Smooth muscle cell (in vitro differentiated cells): ENCODE data around the gene CASP6. TPM values are rescaled to one million over a fixed set of nuclear protein-coding genes. Genes with fewer than 3 reads are reported as not detected.

Experiments used
- DNase-seq: peaks from one replicate; lab custom pipeline; 2025; ENCODE audit not compliant: unreplicated experiment; lab: John Stamatoyannopoulos, UW
- H2AFZ ChIP-seq: fragments of 200-600 bp; sonication (generic); 2 replicates; pipeline ENCODE4 v1.6.0; 2016; ENCODE audit warnings: antibody characterized with exemption, low read depth, mild to moderate bottlenecking
- H3F3A ChIP-seq: fragments of 200-600 bp; sonication (generic); 2 replicates; pipeline ENCODE4 v1.6.0; 2017; ENCODE audit warnings: antibody characterized with exemption, low read depth
- H3K27ac ChIP-seq: fragments of 200-600 bp; sonication (generic); 2 replicates; pipeline ENCODE4 v1.5.1; 2016; ENCODE audit warnings: low read depth, mild to moderate bottlenecking
- H3K27me3 ChIP-seq: fragments of 200-600 bp; sonication (generic); 2 replicates; pipeline ENCODE4 v1.6.1; 2016; ENCODE audit warnings: low read depth, mild to moderate bottlenecking
- H3K36me3 ChIP-seq: fragments of 200-600 bp; sonication (generic); 2 replicates; pipeline ENCODE4 v1.5.1; 2016; ENCODE audit warnings: low read depth
- H3K4me1 ChIP-seq: fragments of 200-600 bp; sonication (generic); 2 replicates; pipeline ENCODE4 v1.5.1; 2016; ENCODE audit warnings: low read depth
- H3K4me2 ChIP-seq: fragments of 200-600 bp; sonication (generic); 2 replicates; pipeline ENCODE4 v1.6.0; 2016; ENCODE audit warnings: mild to moderate bottlenecking
- H3K4me3 ChIP-seq: fragments of 200-600 bp; sonication (generic); 2 replicates; pipeline ENCODE4 v1.5.1; 2016; ENCODE audit warnings: mild to moderate bottlenecking
- H3K79me2 ChIP-seq: fragments of 200-600 bp; sonication (generic); 2 replicates; pipeline ENCODE4 v1.6.0; 2016; ENCODE audit warnings: low read depth, mild to moderate bottlenecking
- H3K9ac ChIP-seq: fragments of 200-600 bp; sonication (generic); 2 replicates; pipeline ENCODE4 v1.6.0; 2016; ENCODE audit warnings: low read depth
- H3K9me3 ChIP-seq: fragments of 200-600 bp; sonication (generic); replicated peaks from 2 replicates; pipeline ENCODE4 v1.5.1; 2016; ENCODE audit warnings: low read depth
- H4K20me1 ChIP-seq: fragments of 200-600 bp; sonication (generic); 2 replicates; pipeline ENCODE4 v1.6.0; 2016; ENCODE audit warnings: low read depth
- CTCF ChIP-seq: fragments of 200-600 bp; sonication (generic); IDR thresholded peaks from 2 replicates; pipeline ENCODE4 v1.5.1; 2017; ENCODE audit warnings: borderline replicate concordance, mild to moderate bottlenecking, antibody characterized with exemption; ENCODE audit not compliant: insufficient read depth, poor library complexity, severe bottlenecking
- WGBS: methylation state at CpG from one replicate; pipeline ENCODE4 v1.1.7; 2016; ENCODE audit warnings: low lambda C conversion rate; 5-methylcytosine and 5-hydroxymethylcytosine counted together
- polyA plus RNA-seq: library from polyadenylated mRNA; unstranded; fragments of >200 nt; fragmentation: Nextera tagmentation; extraction: Ambion mirVana; gene quantifications from 2 replicates; pipeline ENCODE4 v1.2.1, GENCODE V29; 2016
- total RNA-seq: library from RNA; depleted of rRNA; stranded (reverse); fragments of >200 nt; gene quantifications from 2 replicates; pipeline ENCODE4 v1.2.3, GENCODE V29; 2014

The CASP6 gene
- total and polyA plus RNA-seq, 2 experiments from 2014 or later = 31.2 to 34.8 TPM

DNA sequence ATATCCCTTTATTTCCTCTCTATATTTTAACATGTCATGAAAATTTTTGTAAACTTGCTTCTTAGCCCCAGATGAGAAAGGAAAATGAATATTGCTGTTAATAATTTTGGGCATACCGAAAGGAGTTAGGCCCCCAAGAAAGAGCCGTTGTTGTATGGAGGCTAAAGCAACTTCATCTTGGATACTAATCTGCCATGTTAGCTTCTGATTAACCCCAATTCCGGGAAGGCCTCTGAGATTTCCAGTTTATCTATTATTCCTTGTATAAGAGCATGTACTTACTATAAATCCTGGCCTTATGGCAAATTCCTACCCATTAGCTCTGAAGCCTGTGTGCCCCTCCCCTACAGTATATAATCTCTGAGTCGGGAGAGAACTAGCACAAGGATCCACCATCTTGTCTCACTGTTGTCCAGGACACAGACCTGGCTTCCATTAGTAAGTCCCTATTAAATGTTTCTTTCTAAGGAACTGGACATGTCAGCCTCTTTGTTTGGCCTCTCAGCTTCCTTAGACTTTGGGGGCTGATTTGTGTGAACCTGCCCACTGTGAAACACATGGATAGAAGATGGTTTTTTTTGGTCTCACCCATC is 47.5 kb upstream of the CASP6 start:
- Histone ChIP-seq H3K79me2 (no peaks in the 10 kb centered on the region), H3K9me3 (no peaks in the 10 kb centered on the region), H3K27me3 (no peaks in the 10 kb centered on the region), H3K4me2 (no peak overlapping the region), H4K20me1 (no peaks in the 10 kb centered on the region), H3K27ac (no peak overlapping the region), H3F3A (no peaks in the 10 kb centered on the region), H3K4me3 (no peak overlapping the region), H3K36me3 (no peaks in the 10 kb centered on the region), H2AFZ (no peak overlapping the region), H3K9ac (no peak overlapping the region), H3K4me1 (no peaks in the 10 kb centered on the region)
- WGBS = 98% methylated on average over 4 of the region's 4 CpGs
- DNase-seq = no peak
- TF ChIP-seq CTCF = no peak

GRCh38 chr4:109749388-109750082 is 46.3 kb upstream of the CASP6 start:
- TF ChIP-seq CTCF = no peak
- no peak overlapping the region for H3K27ac ChIP-seq
- H3F3A ChIP-seq = no peaks in the 10 kb centered on the region
- DNase-seq = no peak
- no peaks in the 10 kb centered on the region for H3K79me2 ChIP-seq
- no peaks in the 10 kb centered on the region for H3K4me1 ChIP-seq
- H2AFZ ChIP-seq = no peak overlapping the region
- no peak overlapping the region for H3K9ac ChIP-seq
- no peaks in the 10 kb centered on the region for H3K36me3 ChIP-seq
- no peaks in the 10 kb centered on the region for H3K9me3 ChIP-seq
- no peak overlapping the region for H3K4me2 ChIP-seq
- no peak overlapping the region for H3K4me3 ChIP-seq
- WGBS = 80% methylated on average over 7 of the region's 7 CpGs
- no peaks in the 10 kb centered on the region for H3K27me3 ChIP-seq
- H4K20me1 ChIP-seq = no peaks in the 10 kb centered on the region

DNA sequence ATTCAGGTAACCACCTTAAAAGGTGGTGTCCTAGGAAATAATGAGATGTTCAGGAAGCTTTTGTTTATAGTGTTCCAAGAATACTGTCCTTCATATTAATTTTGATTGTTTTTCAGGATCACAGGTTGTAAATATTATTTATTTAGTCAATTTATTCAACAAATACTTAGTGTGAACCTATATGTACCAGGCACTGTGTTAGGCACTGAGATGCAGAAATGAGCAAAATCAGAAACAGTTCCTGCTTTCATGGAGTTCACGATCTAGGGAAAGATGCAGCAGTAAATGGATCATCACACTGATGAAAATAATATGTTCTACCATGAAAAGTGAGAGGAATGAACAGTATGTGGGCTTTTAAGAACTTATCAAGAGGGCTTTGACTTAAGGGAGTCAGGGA is 44.9 kb upstream of the CASP6 start:
- Histone ChIP-seq H2AFZ (no peak overlapping the region), H3K79me2 (no peaks in the 10 kb centered on the region), H3K4me2 (no peak overlapping the region), H3K4me3 (no peak overlapping the region), H3K9me3 (no peaks in the 10 kb centered on the region), H3K27ac (no peak overlapping the region), H3F3A (no peaks in the 10 kb centered on the region), H3K9ac (no peak overlapping the region), H3K27me3 (no peaks in the 10 kb centered on the region), H4K20me1 (no peaks in the 10 kb centered on the region), H3K36me3 (no peaks in the 10 kb centered on the region), H3K4me1 (no peaks in the 10 kb centered on the region)
- 97% methylated on average over 1 of the region's 1 CpG for WGBS
- no peak for DNase-seq
- TF ChIP-seq CTCF = no peak

- no peaks in the 10 kb centered on the region for H3K79me2 ChIP-seq
- H3K36me3 ChIP-seq = no peaks in the 10 kb centered on the region
- 91% methylated on average over 2 of the region's 2 CpGs for whole genome bisulfite sequencing
- H3K9me3 ChIP-seq = no peaks in the 10 kb centered on the region
- H3K4me2 ChIP-seq = no peak overlapping the region
- H3K4me1 ChIP-seq = no peaks in the 10 kb centered on the region
- TF ChIP-seq CTCF = no peak
- no peaks in the 10 kb centered on the region for H3F3A ChIP-seq
- H4K20me1 ChIP-seq = no peaks in the 10 kb centered on the region
- no peaks in the 10 kb centered on the region for H3K27me3 ChIP-seq
- no peak for DNase-seq
- no peak overlapping the region for H3K9ac ChIP-seq
- H2AFZ ChIP-seq = no peak overlapping the region
- no peak overlapping the region for H3K4me3 ChIP-seq
- no peak overlapping the region for H3K27ac ChIP-seq
These were observed 43.5 kb upstream of the CASP6 start for GRCh38 chr4:109746728-109747127.
